BLaER1 (cell line): ENCODE measurements around the gene SLC49A3.
"Not testable (repeated sequence)": the region's sequence is repeated elsewhere in the genome, so short reads cannot be mapped to it uniquely, and the experiment has no call there.

ENCODE experiments used
- H3K27ac ChIP-seq: shearing (Covaris generic); formaldehyde crosslinking; 2 replicates; pipeline ENCODE4 v1.8.1; 2022
- H3K27me3 ChIP-seq: shearing (Covaris generic); formaldehyde crosslinking; 2 replicates; pipeline ENCODE4 v1.8.1; 2022
- H3K36me3 ChIP-seq: shearing (Covaris generic); formaldehyde crosslinking; 2 replicates; pipeline ENCODE4 v1.8.1; 2022
- H3K4me1 ChIP-seq: shearing (Covaris generic); formaldehyde crosslinking; 2 replicates; pipeline ENCODE4 v1.8.1; 2022
- H3K4me2 ChIP-seq: shearing (Covaris generic); formaldehyde crosslinking; 2 replicates; pipeline ENCODE4 v1.8.1; 2022
- H3K4me3 ChIP-seq: shearing (Covaris generic); formaldehyde crosslinking; 2 replicates; pipeline ENCODE4 v1.8.1; 2022
- H3K9ac ChIP-seq: shearing (Covaris generic); formaldehyde crosslinking; 2 replicates; pipeline ENCODE4 v1.8.1; 2022
- H3K9me3 ChIP-seq: shearing (Covaris generic); formaldehyde crosslinking; 2 replicates; pipeline ENCODE4 v1.8.1; 2022
- H4K20me1 ChIP-seq: shearing (Covaris generic); formaldehyde crosslinking; 2 replicates; pipeline ENCODE4 v1.8.1; 2022
- Cebpa-rat ChIP-seq: shearing (Covaris generic); IDR thresholded peaks from 2 replicates; pipeline ENCODE4 v1.8.1; 2022

Gene SLC49A3

DNA sequence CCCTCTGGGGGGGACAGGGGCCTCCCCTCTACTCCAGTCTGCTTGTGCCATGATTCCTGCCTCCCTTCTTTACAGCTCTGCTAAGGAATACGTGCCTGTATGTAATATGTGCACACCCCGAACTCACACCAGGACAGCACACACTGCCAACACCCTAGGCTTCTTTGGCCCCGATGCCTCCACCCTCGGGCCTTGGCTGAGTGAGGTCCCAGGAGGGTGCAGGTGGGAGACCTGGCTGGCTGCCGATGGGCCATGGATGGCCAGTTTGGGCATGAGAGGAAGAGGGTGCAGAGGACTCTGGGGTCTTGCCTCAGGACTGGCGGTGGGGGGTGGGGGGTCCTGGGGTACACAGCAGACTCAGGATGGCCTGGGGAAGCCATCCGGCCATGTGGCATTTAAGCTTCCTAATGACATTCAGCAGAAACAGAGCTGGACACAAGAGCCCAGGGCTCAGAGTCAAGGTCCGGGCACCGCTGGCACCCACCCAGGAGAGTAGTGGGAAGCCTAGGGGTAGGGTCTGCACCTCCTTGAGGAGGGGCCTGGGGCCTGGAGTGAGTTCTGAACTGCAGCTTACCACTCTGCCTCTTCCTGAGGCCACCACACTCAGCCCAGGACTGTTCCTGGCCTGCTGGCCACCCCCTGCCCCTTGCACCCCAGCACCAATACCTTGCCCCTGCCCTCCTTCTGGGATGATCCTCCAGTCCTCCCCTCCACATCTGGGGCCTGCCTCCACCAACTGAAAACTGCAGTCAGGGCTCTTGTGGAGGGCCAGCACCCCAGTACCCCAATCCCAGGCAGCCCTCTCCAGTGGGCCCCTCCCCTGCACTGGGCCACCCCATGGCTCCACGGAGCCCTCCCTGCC is 14.6 kb upstream of the SLC49A3 start:
- Histone ChIP-seq H3K27me3 (no peaks in the 10 kb centered on the region), H3K36me3 (peaks cover 7% of the 10 kb centered on the region), H3K4me3 (no peak overlapping the region), H3K9ac (no peak overlapping the region), H3K27ac (no peak overlapping the region), H3K4me1 (peaks cover 45% of the 10 kb centered on the region), H3K9me3 (no peaks in the 10 kb centered on the region), H4K20me1 (peaks cover 21% of the 10 kb centered on the region), H3K4me2 (no peak overlapping the region)
- TF ChIP-seq Cebpa-rat = no peak

GRCh38 chr4:702618-703048 is 13.7 kb upstream of the SLC49A3 start:
- no peak for TF ChIP-seq Cebpa-rat
- Histone ChIP-seq H3K36me3 (no peaks in the 10 kb centered on the region), H3K27ac (no peak overlapping the region), H3K4me2 (no peak overlapping the region), H3K27me3 (no peaks in the 10 kb centered on the region), H3K4me1 (peaks cover 36% of the 10 kb centered on the region), H4K20me1 (peaks cover 11% of the 10 kb centered on the region), H3K9me3 (no peaks in the 10 kb centered on the region), H3K4me3 (no peak overlapping the region), H3K9ac (no peak overlapping the region)

GRCh38 chr4:700587-701264 is 11.8 kb upstream of the SLC49A3 start:
- Histone ChIP-seq H3K9ac (no peak overlapping the region), H3K9me3 (no peaks in the 10 kb centered on the region), H3K4me1 (peaks cover 26% of the 10 kb centered on the region), H3K27ac (no peak overlapping the region), H4K20me1 (no peaks in the 10 kb centered on the region), H3K4me3 (no peak overlapping the region), H3K27me3 (no peaks in the 10 kb centered on the region), H3K4me2 (peak overlapping the region; percentile 65), H3K36me3 (no peaks in the 10 kb centered on the region)
- no peak for TF ChIP-seq Cebpa-rat

DNA sequence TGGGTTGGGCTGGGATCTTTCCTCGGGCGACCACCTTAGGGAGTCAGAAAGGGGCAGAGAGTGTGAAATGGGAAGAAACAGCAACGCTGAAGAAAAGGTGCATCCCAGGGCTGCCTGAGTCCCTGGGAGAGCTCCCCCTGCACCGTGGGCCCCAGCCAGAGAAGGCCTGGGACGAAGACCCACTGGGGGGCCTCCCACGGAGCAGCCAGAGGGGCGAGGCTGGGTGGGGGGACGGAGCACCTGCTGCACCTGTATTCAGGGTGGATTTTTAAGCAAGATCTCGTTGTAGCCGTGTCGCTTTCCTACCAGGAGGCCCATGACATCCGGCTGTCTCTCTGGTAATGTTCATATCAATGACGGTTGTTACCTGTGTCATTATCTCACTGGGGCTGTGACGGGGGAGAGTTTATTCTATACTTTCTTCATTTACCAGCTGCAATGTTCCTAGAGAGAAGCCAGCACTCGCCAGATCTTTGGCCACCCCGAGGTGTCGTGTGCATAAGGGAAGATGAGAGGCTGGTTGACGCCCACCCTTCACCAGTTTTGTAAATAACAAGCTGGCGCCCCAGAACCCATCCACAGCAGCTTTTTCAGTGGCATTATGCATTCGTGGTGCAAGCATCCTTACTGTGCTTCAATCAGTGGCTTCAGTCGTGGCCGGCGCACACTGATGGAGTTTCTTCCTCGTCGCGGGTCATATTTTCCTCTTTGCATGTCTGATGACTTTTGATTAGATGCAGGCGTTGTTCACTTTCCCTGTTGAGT is 11.0 kb upstream of the SLC49A3 start:
- Histone ChIP-seq H3K36me3 (no peaks in the 10 kb centered on the region), H3K4me2 (peak overlapping the region; percentile 65), H3K27ac (0 out of 2 replicates have a peak overlapping the region, but pooled peaks have one; percentile 39), H3K27me3 (no peaks in the 10 kb centered on the region), H4K20me1 (no peaks in the 10 kb centered on the region), H3K9me3 (no peaks in the 10 kb centered on the region), H3K4me1 (peaks cover 26% of the 10 kb centered on the region), H3K4me3 (no peak overlapping the region), H3K9ac (no peak overlapping the region)
- no peak for TF ChIP-seq Cebpa-rat

GRCh38 chr4:694341-694940 is 5.5 kb upstream of the SLC49A3 start:
- not testable (repeated sequence) for H3K4me3 ChIP-seq, H4K20me1 ChIP-seq, H3K9ac ChIP-seq, H3K27me3 ChIP-seq, H3K9me3 ChIP-seq, H3K27ac ChIP-seq, H3K36me3 ChIP-seq, H3K4me2 ChIP-seq
- peaks cover 26% of the 10 kb centered on the region for H3K4me1 ChIP-seq

GRCh38 chr4:692771-693554 is 4.0 kb upstream of the SLC49A3 start:
- Histone ChIP-seq H3K36me3 (no peaks in the 10 kb centered on the region), H3K9me3 (no peaks in the 10 kb centered on the region), H3K9ac (no peak overlapping the region), H3K4me3 (no peak overlapping the region), H3K4me2 (peak overlapping the region; percentile 3; the same call in 1 of the 2 replicates), H3K27me3 (no peaks in the 10 kb centered on the region), H4K20me1 (no peaks in the 10 kb centered on the region), H3K27ac (no peak overlapping the region), H3K4me1 (peaks cover 19% of the 10 kb centered on the region; the same call in 1 of the 2 replicates)
- TF ChIP-seq Cebpa-rat = no peak

GRCh38 chr4:689723-690122 is 772 bp upstream of the SLC49A3 start:
- no peaks in the 10 kb centered on the region for H4K20me1 ChIP-seq
- H3K27ac ChIP-seq = no peak overlapping the region
- no peaks in the 10 kb centered on the region for H3K27me3 ChIP-seq
- H3K9me3 ChIP-seq = no peaks in the 10 kb centered on the region
- H3K4me1 ChIP-seq = peaks cover 19% of the 10 kb centered on the region; the same call in 1 of the 2 replicates
- H3K4me2 ChIP-seq = no peak overlapping the region
- no peak overlapping the region for H3K9ac ChIP-seq
- H3K4me3 ChIP-seq = no peak overlapping the region
- TF ChIP-seq Cebpa-rat = no peak
- H3K36me3 ChIP-seq = no peaks in the 10 kb centered on the region

- Histone ChIP-seq H3K4me2 (no peak overlapping the region), H3K27ac (no peak overlapping the region), H4K20me1 (no peaks in the 10 kb centered on the region), H3K9me3 (no peaks in the 10 kb centered on the region), H3K9ac (no peak overlapping the region), H3K4me3 (no peak overlapping the region), H3K27me3 (no peaks in the 10 kb centered on the region), H3K36me3 (no peaks in the 10 kb centered on the region), H3K4me1 (peaks cover 29% of the 10 kb centered on the region)
- TF ChIP-seq Cebpa-rat = no peak
Measured at GRCh38 chr4:687971-688853, 739 bp downstream of the SLC49A3 start.
